H1 (cell line): ENCODE measurements around the gene MDM4. TPM values are rescaled to one million over a fixed set of nuclear protein-coding genes. Genes with fewer than 3 reads are reported as not detected.

ENCODE experiments used
- CTCF ChIA-PET: fragments of 300-600 bp; sonication (Branson Sonifier 250); formaldehyde crosslinking; loops from one replicate; lab custom pipeline; 2021; ENCODE audit not compliant: partially characterized antibody; lab: Charles Lee
- POLR2A ChIA-PET: fragments of 300-600 bp; sonication (Branson Sonifier 250); formaldehyde crosslinking; loops from one replicate; lab custom pipeline; 2021; ENCODE audit warnings: inconsistent platforms; ENCODE audit not compliant: partially characterized antibody; lab: Charles Lee
- DNase-seq, 2 experiments: peaks; one replicate each; pipeline versions ENCODE4 v3.0.0 to v3.0.0-alpha.2; 2010 to 2022; ENCODE audit warnings: low spot score in 2 of 2, low read depth in 1 of 2, mixed read lengths in 1 of 2
- FAIRE-seq: peaks from 2 replicates; lab custom pipeline; 2011; peaks lifted over from hg19 to GRCh38; lab: Jason Lieb, UNC
- H2AFZ ChIP-seq: 2 replicates; pipeline ENCODE4 v1.8.1; 2012; ENCODE audit warnings: low read length, inconsistent platforms
- H2AK5ac ChIP-seq: 2 replicates; pipeline ENCODE4 v1.6.1; 2013; ENCODE audit warnings: low read depth, low read length
- H2BK120ac ChIP-seq: replicated peaks from 2 replicates; pipeline ENCODE3; 2013; ENCODE audit warnings: low read depth, low read length, inconsistent platforms
- H2BK12ac ChIP-seq: 2 replicates; pipeline ENCODE4 v1.6.1; 2013; ENCODE audit warnings: low read depth, low read length
- H2BK15ac ChIP-seq: 2 replicates; pipeline ENCODE4 v1.6.1; 2013; ENCODE audit warnings: low read length
- H2BK20ac ChIP-seq: 2 replicates; pipeline ENCODE4 v1.6.1; 2013; ENCODE audit warnings: low read length
- H2BK5ac ChIP-seq: 2 replicates; pipeline ENCODE4 v1.6.1; 2013; ENCODE audit warnings: low read depth, low read length
- H3K14ac ChIP-seq: 2 replicates; pipeline ENCODE4 v1.6.1; 2013; ENCODE audit warnings: inconsistent platforms; ENCODE audit not compliant: insufficient read length
- H3K18ac ChIP-seq: 2 replicates; pipeline ENCODE4 v1.6.1; 2013; ENCODE audit warnings: low read length; ENCODE audit errors: extremely low read depth
- H3K23ac ChIP-seq: 2 replicates; pipeline ENCODE4 v1.6.1; 2013; ENCODE audit warnings: inconsistent platforms; ENCODE audit not compliant: insufficient read length
- H3K23me2 ChIP-seq: 2 replicates; pipeline ENCODE4 v1.6.1; 2013; ENCODE audit warnings: low read depth, low read length
- H3K27ac ChIP-seq: 2 replicates; pipeline ENCODE4 v1.6.1; 2011; ENCODE audit warnings: low read depth, low read length, inconsistent platforms
- H3K27me3 ChIP-seq, 4 experiments: replicated peaks in 1 of 4; 1 replicate in 1 of 4; 2 replicates in 3 of 4; pipeline versions ENCODE4 v1.6.1 to v1.8.1; 2011 to 2013; ENCODE audit warnings: low read length in 3 of 4, mild to moderate bottlenecking in 3 of 4, inconsistent platforms in 2 of 4, mixed read lengths in 2 of 4, moderate library complexity in 1 of 4; ENCODE audit not compliant: control insufficient read depth in 3 of 4, insufficient read depth in 3 of 4; ENCODE audit errors: extremely low read depth in 1 of 4
- H3K36me3 ChIP-seq, 4 experiments: 2 replicates each; pipeline versions ENCODE4 v1.6.1 to v1.8.1; 2011 to 2013; ENCODE audit warnings: mild to moderate bottlenecking in 4 of 4, low read length in 3 of 4, moderate library complexity in 2 of 4, control low read depth in 1 of 4, inconsistent platforms in 1 of 4; ENCODE audit not compliant: insufficient read depth in 4 of 4, control insufficient read depth in 2 of 4
- H3K4ac ChIP-seq: replicated peaks from 2 replicates; pipeline ENCODE3; 2013; ENCODE audit warnings: low read length, low read depth, mixed read lengths, inconsistent platforms; ENCODE audit not compliant: insufficient read length
- H3K4me1 ChIP-seq, 4 experiments: replicated peaks in 1 of 4; 1 replicate in 1 of 4; 2 replicates in 3 of 4; pipeline versions ENCODE4 v1.6.1 to v1.8.1; 2011 to 2013; ENCODE audit warnings: low read length in 3 of 4, inconsistent platforms in 2 of 4, mixed read lengths in 1 of 4; ENCODE audit not compliant: insufficient read depth in 4 of 4, control insufficient read depth in 3 of 4
- H3K4me2 ChIP-seq, 2 experiments: 2 replicates each; pipeline versions ENCODE4 v1.6.1 to v1.8.1; 2011 to 2013; ENCODE audit warnings: low read depth in 2 of 2, low read length in 2 of 2, control low read depth in 1 of 2, inconsistent platforms in 1 of 2, mild to moderate bottlenecking in 1 of 2; ENCODE audit not compliant: insufficient read depth in 1 of 2
- H3K4me3 ChIP-seq, 4 experiments: fragments of 200-600, 300-600 bp in 1 of 4; sonication (generic), shearing (Covaris generic), sonication (Bioruptor Twin) in 1 of 4; 2 replicates each; pipeline versions ENCODE4 v1.5.1 to v1.8.1; 2011 to 2016; ENCODE audit warnings: low read length in 4 of 4, low read depth in 3 of 4, control low read depth in 2 of 4, inconsistent platforms in 2 of 4, mild to moderate bottlenecking in 2 of 4, mixed read lengths in 1 of 4, moderate library complexity in 1 of 4; ENCODE audit not compliant: insufficient read depth in 2 of 4; ENCODE audit errors: extremely low read depth in 1 of 4
- H3K56ac ChIP-seq: replicated peaks from 2 replicates; pipeline ENCODE3; 2013; ENCODE audit warnings: low read depth, mild to moderate bottlenecking, mixed read lengths, low read length, inconsistent platforms; ENCODE audit not compliant: insufficient read length
- H3K79me1 ChIP-seq: 2 replicates; pipeline ENCODE4 v1.6.1; 2013; ENCODE audit warnings: low read depth, low read length, control low read depth
- H3K79me2 ChIP-seq, 2 experiments: 2 replicates each; pipeline versions ENCODE4 v1.6.1 to v1.8.1; 2012 to 2013; ENCODE audit warnings: low read length in 2 of 2, mild to moderate bottlenecking in 2 of 2, inconsistent platforms in 1 of 2; ENCODE audit not compliant: insufficient read depth in 2 of 2, control insufficient read depth in 1 of 2
- H3K9ac ChIP-seq, 4 experiments: replicated peaks in 1 of 4; 1 replicate in 1 of 4; 2 replicates in 3 of 4; pipeline versions ENCODE4 v1.6.1 to v1.8.1; 2011 to 2013; ENCODE audit warnings: low read depth in 3 of 4, low read length in 3 of 4, control low read depth in 2 of 4, mild to moderate bottlenecking in 2 of 4, moderate library complexity in 2 of 4, inconsistent platforms in 1 of 4; ENCODE audit errors: extremely low read depth in 1 of 4
- H3K9me3 ChIP-seq, 2 experiments: 2 replicates each; pipeline versions ENCODE4 v1.6.1 to v1.8.1; 2012 to 2013; ENCODE audit warnings: mild to moderate bottlenecking in 2 of 2, moderate library complexity in 2 of 2, control low read depth in 1 of 2, inconsistent platforms in 1 of 2, low read depth in 1 of 2, low read length in 1 of 2, mixed read lengths in 1 of 2; ENCODE audit not compliant: insufficient read depth in 2 of 2
- H4K20me1 ChIP-seq, 2 experiments: replicated peaks in 1 of 2; 2 replicates each; pipeline versions ENCODE3 to v1.8.1; 2011 to 2013; ENCODE audit warnings: inconsistent platforms in 2 of 2, low read length in 2 of 2, mild to moderate bottlenecking in 1 of 2; ENCODE audit not compliant: insufficient read depth in 2 of 2, control insufficient read depth in 1 of 2
- H4K5ac ChIP-seq: 2 replicates; pipeline ENCODE4 v1.6.1; 2013; ENCODE audit warnings: low read length, low read depth, mixed read lengths, inconsistent platforms; ENCODE audit not compliant: insufficient read length
- H4K8ac ChIP-seq: 2 replicates; pipeline ENCODE4 v1.8.0; 2013; ENCODE audit warnings: mild to moderate bottlenecking, moderate library complexity, low read length, inconsistent platforms; ENCODE audit not compliant: insufficient read depth; ENCODE audit errors: extremely low read depth
- H4K91ac ChIP-seq: replicated peaks from 2 replicates; pipeline ENCODE3; 2013; ENCODE audit warnings: low read length, mixed read lengths, inconsistent platforms; ENCODE audit not compliant: insufficient read length
- ATF2 ChIP-seq: IDR thresholded peaks from 2 replicates; pipeline ENCODE4 v1.6.1; 2012; ENCODE audit warnings: low read length, inconsistent platforms
- BACH1 ChIP-seq: IDR thresholded peaks from 2 replicates; pipeline ENCODE4 v1.6.1; 2012; ENCODE audit warnings: low read length, improper control_type of control experiment
- CBX8 ChIP-seq: fragments of 300-800, 300-1000 bp; sonication (generic); IDR thresholded peaks from 2 replicates; pipeline ENCODE4 v1.7.1; 2016; ENCODE audit warnings: low read depth, low read length, borderline replicate concordance
- EGR1 ChIP-seq: IDR thresholded peaks from 2 replicates; pipeline ENCODE4 v1.6.1; 2011; ENCODE audit warnings: low read depth, low read length, borderline replicate concordance
- HDAC2 ChIP-seq, 2 experiments: fragments of 300-600 bp in 1 of 2; sonication (generic) in 1 of 2; IDR thresholded peaks; 2 replicates each; pipeline ENCODE4 v1.6.1; 2011 to 2012; ENCODE audit warnings: low read depth in 2 of 2, low read length in 2 of 2, mild to moderate bottlenecking in 2 of 2, moderate library complexity in 2 of 2, borderline replicate concordance in 1 of 2, inconsistent platforms in 1 of 2
- KDM4A ChIP-seq: IDR thresholded peaks from one replicate; pipeline ENCODE4 v1.7.1; 2012; ENCODE audit warnings: low read depth, mild to moderate bottlenecking, moderate library complexity, low read length, inconsistent platforms; ENCODE audit not compliant: severe bottlenecking
- MAX ChIP-seq: IDR thresholded peaks from 2 replicates; pipeline ENCODE4 v1.6.1; 2012; ENCODE audit warnings: inconsistent platforms
- TCF12 ChIP-seq: IDR thresholded peaks from 2 replicates; pipeline ENCODE4 v1.6.1; 2011; ENCODE audit warnings: low read depth, mild to moderate bottlenecking, low read length
- WGBS, 2 experiments: shearing (Covaris generic) in 1 of 2; methylation state at CpG; one replicate each; pipeline versions ENCODE4 v1.1.6 to v1.1.7; 2013 to 2015; ENCODE audit warnings: low lambda C conversion rate in 2 of 2, mixed read lengths in 2 of 2, inconsistent platforms in 1 of 2, low coverage in 1 of 2, missing lambda C conversion rate in 1 of 2; ENCODE audit not compliant: insufficient replicate concordance in 2 of 2, insufficient coverage in 1 of 2, insufficient read length in 1 of 2; ENCODE audit errors: extremely low coverage in 1 of 2, missing lambda C conversion rate in 1 of 2; 5-methylcytosine and 5-hydroxymethylcytosine counted together
- polyA plus RNA-seq, 7 experiments: library from polyadenylated mRNA; depleted of rRNA in 3 of 7; stranded (reverse) in 5 of 7; unstranded in 2 of 7; fragments of >200 nt in 5 of 7; fragments of 200-250 nt in 2 of 7; gene quantifications; 1 replicate in 5 of 7; 2 replicates in 1 of 7; 4 replicates in 1 of 7; pipeline versions ENCODE4 v1.2.1 to v1.2.3, GENCODE V29; 2011 to 2013; ENCODE audit warnings: missing spikeins in 2 of 7, mixed read lengths in 2 of 7
- total RNA-seq: library from RNA; stranded (reverse); fragmentation: NEBNext Ultra II Directional; extraction: Animal tissue kit (Norgen Biotek cat#: 25700); gene quantifications from 2 replicates; pipeline ENCODE4 v1.2.1, GENCODE V29; 2021

Gene MDM4
- total and polyA plus RNA-seq, 2 of the 8 experiments (the other 6 are each of a cell fraction or from before 2014, with no cell fraction given): 10.8 to 84.9 TPM

GRCh38 chr1:204507317-204508105 is 8.7 kb upstream of the MDM4 start:
- no peak for FAIRE-seq
- ChIA-PET POLR2A (interaction anchor here (0.8 to 4.5 kb wide), 23 partner anchors 9 to 278 kb away, joined by 3 to 106 read pairs (median 4); partner anchors contain the start of genes MDM4 and PIK3C2B), CTCF (interaction anchor here (0.7 to 49.0 kb wide), 8 partner anchors 8 to 299 kb away, joined by 3 to 2124 read pairs (median 6); partner anchors contain the start of gene PIK3C2B)
- 3% methylated on average over 22 of the region's 22 CpGs; no CpG with 5 or more reads in 1 of the 2 experiments for WGBS, 2 experiments
- Histone ChIP-seq H3K4me3 (peak overlapping the region; percentile 80 to 90 (median 88)), H2AFZ (peak overlapping the region; percentile 96), H2BK15ac (no peak overlapping the region; the same call in 1 of the 2 replicates), H3K27me3 (no peaks in the 10 kb centered on the region), H3K4me2 (peak overlapping the region; percentile 68 to 94), H3K9me3 (no peaks in the 10 kb centered on the region), H3K4ac (peak overlapping the region; percentile 72), H2BK12ac (no peak overlapping the region; the same call in 1 of the 2 replicates), H4K5ac (peak overlapping the region; percentile 97), H2BK20ac (no peak overlapping the region), H2BK5ac (peak overlapping the region; percentile 60), H4K8ac (no peak overlapping the region), H3K36me3 (no peaks in the 10 kb centered on the region), H3K14ac (no peak overlapping the region), H2AK5ac (no peak overlapping the region), H3K79me2 (no peaks in the 10 kb centered on the region), H3K23me2 (peaks cover 2% of the 10 kb centered on the region; the same call in 1 of the 2 replicates), H4K91ac (peak overlapping the region; percentile 86), H3K9ac (peak overlapping the region; percentile 79 to 99 (median 81)), H2BK120ac (peak overlapping the region; percentile 68), H4K20me1 (peaks cover 0 to 2% of the 10 kb centered on the region in 2 experiments), H3K79me1 (no peaks in the 10 kb centered on the region), H3K4me1 (peaks cover 0 to 2% (median 0%) of the 10 kb centered on the region in 4 experiments; a peak in 1 of 7 replicates), H3K56ac (peak overlapping the region; percentile 23), H3K23ac (no peak overlapping the region), H3K18ac (peak overlapping the region; percentile 98), H3K27ac (peak overlapping the region; percentile 82)
- peak; percentile 49 to 88 for DNase-seq
- no peak for TF ChIP-seq KDM4A
- no peak for TF ChIP-seq CBX8
- TF ChIP-seq MAX: no peak
- TF ChIP-seq TCF12: no peak
- no peak for TF ChIP-seq EGR1
- no peak for TF ChIP-seq ATF2
- TF ChIP-seq HDAC2 (IDR thresholded peaks at IDR 0.05; ENCODE audit: borderline replicate concordance in 1 of 2, low read depth in 2 of 2, low read length in 2 of 2): no peak
- no peak for TF ChIP-seq BACH1
